Brain pericyte (primary cell): ENCODE measurements around the gene KLHL29.

ENCODE experiments used
- DNase-seq: peaks from one replicate; pipeline ENCODE4 v3.0.0-alpha.2; 2012; ENCODE audit warnings: low read depth, low spot score

KLHL29 gene

GRCh38 chr2:23394700-23395099 is 9.7 kb downstream of the KLHL29 start:
- no peak for DNase-seq

- no peak for DNase-seq
Observed at GRCh38 chr2:23397478-23397877, 12.5 kb downstream of the KLHL29 start.

- no peak for DNase-seq
Observed at GRCh38 chr2:23399674-23400261, 14.8 kb downstream of the KLHL29 start.

GRCh38 chr2:23400703-23401102 is 15.7 kb downstream of the KLHL29 start:
- no peak for DNase-seq

GRCh38 chr2:23401427-23402204 is 16.6 kb downstream of the KLHL29 start:
- no peak for DNase-seq

- DNase-seq, result no peak
Observed at GRCh38 chr2:23402205-23402740, 17.3 kb downstream of the KLHL29 start.

GRCh38 chr2:23404426-23404825 is 19.4 kb downstream of the KLHL29 start:
- peak; percentile 61 for DNase-seq

GRCh38 chr2:23409248-23409647 is 24.3 kb downstream of the KLHL29 start:
- no peak for DNase-seq

GRCh38 chr2:23410596-23410995 is 25.6 kb downstream of the KLHL29 start:
- no peak for DNase-seq

- no peak for DNase-seq
Observed at GRCh38 chr2:23411752-23412431, 26.9 kb downstream of the KLHL29 start.

- no peak for DNase-seq
Observed at GRCh38 chr2:23412556-23413155, 27.7 kb downstream of the KLHL29 start.

GRCh38 chr2:23413641-23414040 is 28.7 kb downstream of the KLHL29 start:
- no peak for DNase-seq

GRCh38 chr2:23414106-23414505 is 29.1 kb downstream of the KLHL29 start:
- DNase-seq, result no peak

- no peak for DNase-seq
Observed at GRCh38 chr2:23414871-23415270, 29.9 kb downstream of the KLHL29 start.

GRCh38 chr2:23417310-23417709 is 32.3 kb downstream of the KLHL29 start:
- DNase-seq, result no peak

- DNase-seq, result no peak
Observed at GRCh38 chr2:23418056-23418455, 33.1 kb downstream of the KLHL29 start.

- DNase-seq, result no peak
Observed at GRCh38 chr2:23418461-23418911, 33.5 kb downstream of the KLHL29 start.

GRCh38 chr2:23419171-23420090 is 34.5 kb downstream of the KLHL29 start:
- no peak for DNase-seq

- DNase-seq, result no peak
Observed at GRCh38 chr2:23420091-23420839, 35.3 kb downstream of the KLHL29 start.

GRCh38 chr2:23420840-23421476 is 36.0 kb downstream of the KLHL29 start:
- DNase-seq, result no peak
